Measurements from ENCODE around the gene LRRC40.
"Not testable (repeated sequence)": the region's sequence is repeated elsewhere in the genome, so short reads cannot be mapped to it uniquely, and the experiment has no call there.

DNA sequence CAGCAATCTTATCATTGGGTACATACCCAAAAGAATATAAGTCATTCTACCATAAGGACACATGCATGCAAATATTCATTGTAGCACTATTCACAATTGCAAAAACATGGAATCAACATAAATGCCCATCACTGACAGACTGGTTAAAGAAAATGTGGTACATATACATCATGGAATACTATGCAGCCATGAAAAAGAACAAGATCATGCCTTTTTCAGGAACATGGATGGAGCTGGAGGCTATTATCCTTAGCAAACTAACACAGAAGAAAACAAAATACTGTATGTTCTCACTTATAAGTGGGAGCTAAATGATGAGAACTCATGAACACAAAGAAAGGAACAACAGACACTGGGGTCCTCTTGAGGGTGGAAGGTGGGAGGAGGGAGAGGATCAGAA is 12.9 kb downstream of the LRRC40 start:
- TF ChIP-seq POLR2A (IDR thresholded peaks at IDR 0.05; ENCODE audit: low read length); GATA1 (IDR thresholded peaks at IDR 0.05; ENCODE audit: low read depth, low read length): not testable (repeated sequence)

Data from erythroblast (primary cell).